HG02884 (cell line): ENCODE results near the gene TJAP1.
"Not testable (repeated sequence)": the region's sequence is repeated elsewhere in the genome, so short reads cannot be mapped to it uniquely, and the experiment has no call there.

Source experiments
- ATAC-seq: cut with Tn5 transposase; IDR thresholded peaks from one replicate; pipeline ENCODE4 v1.9.1; 2021; ENCODE audit warnings: mild to moderate bottlenecking, moderate library complexity; ENCODE audit not compliant: unreplicated experiment

The TJAP1 gene

DNA sequence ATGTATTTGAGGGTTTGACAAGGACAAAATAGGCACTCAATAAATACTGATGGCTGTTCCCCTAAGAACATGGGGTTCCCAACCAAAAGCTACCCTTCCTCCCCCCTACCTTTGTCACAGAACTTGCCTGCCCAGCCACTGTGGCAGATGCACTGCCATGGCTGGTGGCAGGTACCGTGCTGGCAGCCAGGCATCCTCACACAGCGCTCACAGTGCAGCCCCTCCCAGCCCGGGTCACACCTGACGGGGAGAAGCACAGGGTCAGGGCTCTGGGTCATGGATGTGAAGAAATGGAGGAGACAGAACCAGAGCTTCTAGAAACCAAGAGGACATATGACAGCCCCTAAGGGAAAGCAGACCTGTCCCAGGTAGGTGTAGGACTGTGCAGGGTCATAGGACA is 24.5 kb upstream of the TJAP1 start:
- ATAC-seq = no peak

DNA sequence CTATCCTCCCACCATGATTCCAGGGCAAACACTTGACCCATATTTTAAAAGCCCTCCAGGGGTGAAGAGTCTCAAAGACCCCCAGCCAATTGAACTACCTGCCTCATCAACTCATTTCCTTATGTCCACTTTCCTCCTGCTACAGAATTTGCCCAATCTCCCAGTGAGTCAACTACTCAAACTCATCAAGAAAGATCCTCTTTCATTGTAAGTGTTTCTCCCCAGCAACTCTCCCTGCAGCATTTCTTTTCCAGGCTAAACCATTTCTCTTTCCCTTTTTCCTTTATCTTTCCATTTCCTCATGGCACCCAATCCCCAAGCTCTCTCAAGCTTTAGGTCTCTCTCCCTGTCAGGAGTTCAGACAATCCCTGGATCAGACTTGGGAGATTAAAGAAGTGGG is 23.5 kb upstream of the TJAP1 start:
- ATAC-seq = no peak

DNA sequence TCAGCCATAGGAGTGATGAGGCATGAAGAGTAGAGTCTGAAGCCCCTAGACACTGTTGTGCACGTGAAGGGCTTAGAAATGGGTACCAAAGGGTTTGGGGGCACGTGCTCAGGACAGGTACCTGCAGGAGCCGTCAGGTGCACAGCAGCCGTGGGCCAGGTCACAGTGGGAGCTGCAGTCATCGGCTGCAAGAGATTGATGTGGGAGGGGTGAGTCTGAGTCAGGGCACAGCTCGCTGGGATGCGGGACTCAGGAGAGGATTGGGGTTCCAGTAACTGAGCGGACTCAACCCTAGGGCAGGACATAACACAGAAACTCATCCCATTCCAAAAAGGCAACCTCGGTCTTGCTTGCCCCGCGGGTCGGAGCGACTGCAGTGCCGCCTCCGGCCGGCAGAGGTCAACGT is 23.1 kb upstream of the TJAP1 start:
- ATAC-seq = no peak

DNA sequence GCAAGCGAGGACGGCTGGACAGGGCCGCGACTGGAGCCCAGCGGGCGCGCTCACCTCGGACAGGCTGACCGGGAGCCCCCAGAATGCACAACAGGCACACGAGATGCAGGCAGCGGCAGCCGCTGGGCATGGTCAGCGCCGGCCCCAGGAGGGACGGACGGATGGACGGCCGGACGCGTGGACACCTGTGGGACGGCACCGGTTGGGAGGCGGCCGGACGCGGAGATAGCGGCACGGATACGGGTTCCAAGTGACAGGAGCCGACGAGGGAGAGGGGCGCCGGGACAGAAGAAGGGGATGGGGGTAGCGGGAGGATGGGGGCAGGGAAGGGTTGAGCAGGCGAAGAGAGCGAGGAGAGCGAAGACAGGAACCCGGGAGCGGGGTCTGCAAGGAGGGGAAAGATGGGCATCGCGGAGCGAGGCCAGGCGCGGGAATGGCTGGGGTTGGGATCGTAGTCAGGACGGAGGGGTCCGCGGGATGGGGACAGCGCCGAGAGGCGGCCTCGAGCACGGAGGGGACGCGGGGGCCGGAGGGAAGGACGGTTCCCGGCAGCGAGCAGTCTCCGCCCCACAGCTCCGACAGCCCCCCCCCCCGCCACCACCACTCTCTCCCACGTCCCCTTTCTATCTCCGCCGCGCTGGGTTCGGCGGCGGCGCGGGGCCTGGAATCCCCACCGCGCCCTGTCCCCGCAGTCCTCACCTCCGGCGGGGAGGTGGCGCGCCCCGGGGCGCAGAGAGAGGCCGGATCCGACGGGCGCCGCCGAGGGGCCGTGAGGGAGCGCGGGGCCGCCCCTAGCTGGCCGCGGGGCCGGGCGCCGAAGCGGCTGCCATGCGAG is 22.5 kb upstream of the TJAP1 start:
- no peak for ATAC-seq

DNA sequence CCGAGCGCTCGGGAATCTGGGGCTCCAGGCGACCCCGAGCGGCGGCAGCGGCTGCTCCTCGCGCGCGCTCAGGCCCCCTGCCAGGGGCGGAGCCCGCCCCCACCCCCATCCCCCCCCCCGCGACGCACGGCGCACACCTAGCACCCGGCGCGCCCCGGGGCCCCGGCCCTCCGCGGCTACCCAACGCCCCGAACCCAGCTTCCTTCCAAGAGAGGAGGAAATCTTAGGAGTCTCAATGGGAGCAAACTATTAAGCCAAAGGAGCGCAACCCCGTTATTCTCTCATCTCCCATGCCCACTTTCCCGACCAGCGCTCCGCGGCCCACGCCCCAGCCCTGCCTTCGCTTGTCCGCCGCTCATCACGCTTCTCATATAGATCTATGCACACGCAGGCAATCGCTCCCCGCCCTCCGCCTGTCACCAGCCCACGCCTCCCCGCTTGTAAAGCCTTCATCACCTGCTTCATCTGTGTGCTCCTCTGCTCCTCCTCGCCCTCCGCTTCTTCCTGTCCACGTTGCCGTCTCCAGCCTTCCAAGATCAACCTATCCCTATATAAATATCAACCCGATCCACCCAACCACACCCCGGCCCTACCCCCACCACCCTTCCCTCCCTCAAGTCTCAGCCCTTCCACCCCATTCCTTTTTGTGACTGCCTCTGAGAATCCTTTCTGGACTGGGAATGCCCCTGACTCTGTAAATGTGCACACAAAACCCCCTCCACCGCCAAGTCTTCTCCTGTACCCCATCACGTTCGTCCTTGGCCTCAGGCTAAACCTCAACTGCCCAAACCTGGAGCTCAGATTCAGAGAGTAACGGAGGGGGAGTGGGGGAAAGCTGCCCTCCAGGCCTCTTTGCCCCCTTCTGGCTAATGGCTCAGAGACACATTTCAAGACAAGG is 21.6 kb upstream of the TJAP1 start, which contains the start of gene DLK2:
TSS of gene DLK2 (minus strand) at position 18 of the 898 bp plus-strand sequence. CDS start 723 bp downstream, outside the sequence.
- ATAC-seq = no peak

DNA sequence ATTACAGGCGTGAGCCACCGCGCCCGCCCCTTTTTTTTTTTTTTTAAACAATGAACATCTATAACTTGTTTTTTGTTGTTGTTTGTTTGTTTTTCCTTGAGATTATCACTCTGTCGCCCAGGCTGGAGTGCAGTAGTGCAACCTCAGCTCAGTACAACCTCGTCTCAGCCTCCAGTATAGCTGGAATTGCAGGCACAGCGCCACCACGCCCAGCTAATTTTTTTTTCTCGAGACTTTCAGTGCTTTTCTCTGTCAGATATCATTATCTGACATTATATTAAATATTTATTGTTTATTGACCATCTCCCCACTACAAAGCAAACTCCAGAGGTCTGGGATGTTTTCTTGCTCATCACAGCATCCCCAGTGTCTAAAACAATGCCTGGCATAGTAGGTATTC is 19.7 kb upstream of the TJAP1 start:
- ATAC-seq = no peak

DNA sequence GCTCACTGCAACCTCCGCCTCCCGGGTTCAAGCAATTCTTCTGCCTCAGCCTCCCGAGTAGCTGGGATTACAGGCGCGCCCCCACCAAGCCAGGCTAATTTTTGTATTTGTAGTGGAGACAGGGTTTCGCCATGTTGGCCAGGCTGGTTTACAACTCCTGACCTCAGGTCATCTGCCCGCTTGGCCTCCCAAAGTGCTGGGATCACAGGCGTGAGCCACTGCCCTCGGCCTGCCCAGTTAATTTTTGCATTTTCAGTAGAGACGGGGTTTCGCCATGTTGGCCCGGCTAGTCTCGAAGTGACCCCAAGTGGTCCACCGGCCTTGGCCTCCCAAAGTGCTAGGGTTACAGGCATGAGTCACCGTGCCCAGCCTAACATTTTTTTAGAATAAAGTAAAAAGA is 19.2 kb upstream of the TJAP1 start:
- not testable (repeated sequence) for ATAC-seq

DNA sequence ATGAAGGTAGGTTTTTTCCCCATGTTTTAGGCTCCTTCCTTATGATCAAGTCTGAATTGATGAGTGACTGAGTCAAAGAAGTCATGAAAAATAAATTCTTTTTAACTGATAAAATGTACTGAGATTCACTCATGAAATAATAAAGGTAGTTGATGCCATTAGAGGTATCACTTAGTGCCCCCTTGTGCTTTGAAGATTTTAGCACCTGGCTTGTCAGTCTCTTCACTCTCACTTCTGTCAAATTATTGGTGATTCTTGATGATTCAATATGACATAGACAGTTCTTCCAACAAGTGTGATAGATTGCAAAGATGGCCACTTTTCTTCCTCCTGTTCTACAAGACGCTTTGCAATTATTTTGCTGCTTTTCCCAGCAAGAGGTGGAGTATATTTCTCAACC is 17.8 kb upstream of the TJAP1 start:
- no peak for ATAC-seq

DNA sequence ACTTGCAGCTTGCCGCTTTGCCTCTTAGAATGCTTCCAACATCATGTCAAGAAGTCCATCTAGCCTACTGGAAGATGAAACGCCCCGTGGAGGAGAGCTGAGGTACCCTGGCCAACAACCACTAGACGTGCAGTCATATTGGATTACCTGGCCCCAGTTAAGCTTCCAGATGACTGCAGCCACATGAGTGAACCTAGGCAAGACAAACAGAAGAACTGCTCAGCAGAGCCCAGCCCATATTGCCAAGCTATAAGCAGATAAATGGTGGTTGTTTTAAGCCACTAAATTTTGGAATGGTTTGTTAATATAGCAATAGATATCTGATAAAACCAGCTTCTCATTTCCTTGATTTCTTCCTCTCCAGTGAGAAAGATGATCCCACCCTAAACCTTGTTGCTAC is 17.3 kb upstream of the TJAP1 start:
- ATAC-seq = no peak

DNA sequence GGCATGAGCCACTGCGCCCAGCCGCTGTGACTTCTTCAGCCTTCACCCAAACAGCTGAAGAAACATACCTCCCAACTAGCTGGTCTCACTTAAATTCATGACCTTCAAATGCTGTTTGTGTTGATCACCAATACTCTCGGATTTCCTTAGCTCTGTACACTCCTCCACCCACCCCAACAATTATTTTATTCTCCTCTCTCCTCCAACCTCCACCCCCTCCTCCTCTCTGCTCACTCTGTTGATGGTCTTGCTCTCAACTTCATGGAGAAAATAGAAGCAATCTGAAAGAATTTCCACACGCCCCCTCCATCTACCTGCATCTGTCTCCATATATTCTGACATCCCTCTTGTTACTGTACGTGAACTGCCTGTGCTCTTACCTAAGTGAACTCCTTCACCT is 15.4 kb upstream of the TJAP1 start:
- ATAC-seq = no peak

DNA sequence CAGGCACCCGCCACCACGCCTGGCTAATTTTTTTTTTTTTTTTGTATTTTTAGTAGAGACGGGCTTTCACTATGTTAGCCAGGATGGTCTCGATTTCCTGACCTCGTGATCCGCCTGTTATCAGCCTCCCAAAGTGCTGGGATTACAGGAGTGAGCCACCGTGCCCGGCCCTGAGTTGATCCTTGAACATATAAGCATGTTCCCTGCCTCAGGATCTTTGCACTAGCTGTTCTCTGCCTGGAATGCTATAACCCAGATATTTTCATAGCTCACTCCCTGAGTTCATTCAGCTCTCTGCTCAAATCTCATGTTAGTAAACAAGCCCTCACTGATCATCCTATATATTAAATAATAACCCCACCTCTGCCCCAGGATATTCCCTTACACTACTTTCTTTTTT is 13.0 kb upstream of the TJAP1 start:
- no peak for ATAC-seq

DNA sequence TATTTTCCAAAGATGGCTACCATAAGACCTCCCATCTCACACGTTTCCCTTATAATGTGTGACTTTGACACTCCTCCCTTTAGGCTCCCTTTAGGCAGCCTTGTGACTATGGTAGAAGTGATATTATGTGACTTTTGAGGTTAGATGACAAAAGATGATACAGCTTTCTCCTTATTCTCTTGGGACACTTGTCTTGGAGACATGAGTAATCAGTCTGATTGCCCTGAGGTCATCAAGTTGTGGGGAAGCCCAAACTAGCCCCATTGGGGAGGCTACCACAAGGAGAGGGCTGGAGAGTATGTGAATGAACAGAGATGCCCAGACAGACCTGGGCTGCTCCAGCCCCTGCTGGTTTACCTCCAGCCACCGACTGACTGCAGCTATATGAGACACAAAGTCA is 11.4 kb upstream of the TJAP1 start:
- no peak for ATAC-seq

DNA sequence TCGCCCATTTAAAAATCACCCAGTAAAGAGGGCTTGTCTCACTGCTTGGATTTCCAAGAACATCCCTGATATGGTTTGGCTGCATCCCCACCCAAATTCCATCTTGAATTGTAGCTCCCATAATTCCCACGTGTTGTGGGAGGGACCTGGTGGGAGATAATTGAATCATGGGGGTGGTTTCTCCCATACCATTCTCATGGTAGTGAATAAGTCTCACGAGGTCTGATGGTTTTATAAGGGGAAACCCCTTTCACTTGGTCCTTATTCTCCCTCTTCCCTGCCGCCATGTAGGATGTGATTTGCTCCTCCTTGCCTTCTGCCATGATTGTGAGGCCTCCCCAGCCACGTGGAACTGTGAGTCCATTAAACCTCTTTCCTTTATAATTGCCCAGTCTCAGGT is 10.1 kb upstream of the TJAP1 start:
- ATAC-seq = not testable (repeated sequence)

DNA sequence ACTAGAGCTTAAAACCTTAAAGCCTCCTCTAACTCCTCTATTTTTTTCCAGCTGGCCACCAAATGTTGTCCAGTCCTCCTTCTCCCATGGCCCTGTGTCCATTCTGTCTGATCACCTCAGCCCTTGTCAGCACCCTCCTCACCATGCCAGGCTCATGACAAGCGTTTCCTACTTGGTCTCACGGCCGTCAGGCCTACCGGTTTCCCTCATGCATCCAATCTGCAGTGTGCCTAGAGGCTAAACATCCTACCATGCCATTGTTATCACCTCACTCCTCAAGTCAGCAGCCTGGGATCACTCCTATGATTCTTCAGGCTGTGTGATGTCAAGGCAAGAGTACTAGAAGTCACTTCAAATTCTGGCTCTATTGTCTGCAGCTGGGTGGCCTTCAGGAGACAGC is 9.6 kb upstream of the TJAP1 start:
- ATAC-seq = no peak

DNA sequence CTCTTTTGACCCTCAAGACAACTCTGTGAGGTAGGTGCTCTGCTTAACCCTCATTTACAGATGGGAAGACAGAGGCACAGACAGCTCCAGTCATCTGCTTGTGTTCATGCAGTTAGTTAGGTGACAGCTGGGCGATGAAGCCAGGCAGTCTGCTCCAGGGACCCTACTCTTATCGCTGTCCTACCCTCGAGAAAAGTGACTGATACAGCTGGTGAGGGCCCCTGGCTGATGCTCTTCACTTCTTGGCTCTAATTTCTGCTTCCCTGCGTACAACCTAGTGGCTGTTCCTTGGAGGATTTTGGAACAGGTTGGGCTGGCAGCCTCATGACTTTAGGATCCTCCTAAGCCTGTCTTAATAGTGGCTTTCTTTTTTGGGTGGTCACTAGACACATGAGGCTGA is 9.1 kb upstream of the TJAP1 start:
- ATAC-seq = no peak

DNA sequence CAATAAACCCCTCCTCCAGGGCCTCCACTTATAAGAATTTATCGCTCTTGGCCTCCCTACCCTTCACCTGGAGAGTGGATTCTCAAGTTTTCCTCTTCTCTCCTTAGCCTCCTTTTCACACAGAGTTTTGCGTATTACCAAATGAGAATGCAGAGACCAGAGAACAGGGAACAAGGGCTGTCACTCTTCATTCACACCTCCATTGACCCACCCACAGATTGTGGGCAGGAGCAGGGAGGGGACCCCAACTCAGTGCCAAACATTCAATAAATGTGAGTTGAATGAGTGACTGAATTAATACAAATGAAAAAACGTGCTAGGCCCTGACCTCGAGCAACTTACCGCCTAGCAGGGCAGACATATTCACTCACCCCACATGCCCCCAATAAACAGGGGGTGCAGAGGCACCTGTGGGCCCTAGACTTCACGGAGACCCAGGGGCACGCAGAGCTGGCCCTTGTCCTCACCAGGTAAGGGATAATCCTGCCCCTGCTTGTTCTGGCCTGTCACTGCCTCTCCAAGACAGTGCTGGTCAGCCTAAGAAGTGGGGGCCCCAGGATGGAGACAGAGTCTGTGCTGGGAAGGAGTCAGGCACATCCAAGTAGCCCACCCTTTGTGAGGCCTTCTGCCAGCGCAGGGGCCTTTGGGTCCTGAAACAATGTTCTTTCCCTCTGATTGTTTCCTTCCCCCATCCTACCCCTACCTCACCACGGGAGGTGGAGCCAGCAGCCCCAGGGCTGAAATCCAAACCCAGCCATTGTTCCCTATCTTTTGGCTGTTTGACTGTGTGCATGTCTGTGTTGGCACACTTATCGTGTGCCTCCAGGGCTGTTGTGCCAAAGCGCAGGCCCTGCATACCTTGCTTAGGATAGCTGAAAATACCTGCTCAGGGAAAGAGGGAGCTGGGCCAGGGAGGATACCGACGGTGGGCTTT is 8.4 kb upstream of the TJAP1 start:
- ATAC-seq = no peak

DNA sequence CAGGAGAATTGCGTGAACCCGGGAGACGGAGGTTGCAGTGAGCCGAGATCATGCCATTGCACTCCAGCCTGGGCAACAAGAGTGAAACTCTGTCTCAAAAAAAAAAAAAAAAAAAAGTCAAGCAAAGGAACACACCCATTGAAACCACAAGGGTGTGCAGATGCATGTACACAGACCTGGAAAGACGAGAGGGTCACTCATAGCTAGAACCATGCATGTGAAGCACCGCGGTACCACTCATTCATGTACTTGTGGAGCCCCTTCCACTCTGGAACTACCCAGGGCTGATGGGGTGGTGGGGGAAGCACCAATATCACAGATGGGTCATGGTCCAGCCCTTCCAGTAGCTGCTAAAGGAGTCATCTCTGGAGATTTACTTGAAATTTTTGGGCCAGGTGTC is 7.4 kb upstream of the TJAP1 start:
- no peak for ATAC-seq

DNA sequence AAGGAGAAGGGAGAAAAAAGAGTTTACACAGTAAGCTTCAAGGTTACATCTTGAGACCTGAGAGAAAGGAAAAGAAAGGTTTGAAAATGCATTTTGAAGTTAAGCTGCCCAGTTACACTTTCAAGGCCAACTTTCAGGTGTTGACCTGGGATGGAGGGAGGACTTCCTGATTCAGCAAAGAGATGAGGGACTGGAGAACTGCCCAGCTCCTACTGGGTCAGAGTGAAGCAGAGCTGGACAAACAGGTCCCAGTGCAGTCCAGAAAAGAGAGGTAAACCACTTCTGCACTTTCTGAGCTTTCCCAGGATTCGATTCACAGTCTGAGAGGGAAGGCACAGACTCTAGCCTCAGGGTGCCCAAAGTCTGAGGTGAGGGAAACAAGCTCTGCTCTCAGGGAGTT is 6.0 kb upstream of the TJAP1 start:
- ATAC-seq = no peak

DNA sequence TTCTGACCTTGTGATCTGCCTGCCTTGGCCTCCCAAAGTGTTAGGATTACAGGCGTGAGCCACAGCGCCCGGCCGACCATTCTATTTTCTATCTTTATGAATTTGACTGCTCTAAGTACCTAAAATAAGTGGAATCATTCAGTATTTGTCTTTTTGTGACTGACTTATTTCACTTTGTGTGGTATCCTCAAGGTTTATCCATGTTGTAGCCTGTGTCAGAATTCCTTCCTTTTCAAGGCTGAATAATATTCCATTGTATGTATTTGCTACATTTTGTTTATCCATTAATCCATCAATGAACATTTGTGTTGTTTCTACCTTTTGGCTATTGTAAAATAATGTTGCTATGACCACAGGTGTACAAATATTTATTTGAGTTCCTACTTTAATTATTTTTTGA is 4.9 kb upstream of the TJAP1 start:
- ATAC-seq = no peak

DNA sequence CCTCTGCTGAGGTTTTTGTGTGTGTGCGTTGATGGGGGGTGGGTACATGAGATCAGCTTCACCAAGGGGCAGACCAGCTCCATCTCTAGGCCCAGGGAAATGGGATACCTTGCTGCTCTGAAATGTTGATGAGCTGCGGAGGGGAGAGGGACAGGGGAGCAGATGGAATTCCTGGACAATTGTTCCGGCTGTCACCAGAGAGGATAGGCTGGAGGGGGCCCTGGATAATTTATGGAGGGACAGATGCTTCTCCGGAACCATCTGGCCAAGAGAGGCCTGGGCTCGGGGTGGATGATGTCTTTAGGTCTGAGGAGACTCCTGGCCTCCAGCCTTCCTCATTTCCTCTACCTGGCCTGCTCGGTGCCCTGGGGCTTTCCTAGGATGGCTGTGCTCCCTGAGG is 1.9 kb upstream of the TJAP1 start:
- no peak for ATAC-seq

DNA sequence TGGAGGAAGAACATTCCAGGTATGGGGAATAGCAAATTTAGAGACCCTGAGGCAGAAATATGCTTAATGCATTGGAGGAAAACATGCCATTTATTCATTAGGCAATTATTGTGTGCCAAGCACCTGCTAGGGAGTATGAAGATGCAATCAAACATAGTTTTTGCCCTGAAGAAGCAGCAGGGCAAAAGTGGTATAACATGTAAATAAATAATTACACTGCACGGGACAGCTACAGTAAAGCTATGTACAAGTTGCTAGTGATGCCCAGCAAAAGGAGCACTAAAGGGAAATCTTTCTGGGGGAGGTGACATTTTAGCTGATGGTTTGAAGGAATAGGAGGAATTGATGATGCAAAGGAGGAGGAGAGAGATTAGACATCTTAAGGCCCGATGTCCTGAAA is 624 bp upstream of the TJAP1 start:
- no peak for ATAC-seq
